Natural killer cell (primary cell): ENCODE measurements around the gene PKN2. TPM values are rescaled to one million over a fixed set of nuclear protein-coding genes. Genes with fewer than 3 reads are reported as not detected.

Experiments
- ATAC-seq, 3 donors: fragments of 150-1000 bp in 2 of 3; fragments of 200-7000 bp in 1 of 3; cut with Tn5 transposase; 1 replicate in 1 of 3; 2 replicates in 2 of 3; pipeline ENCODE4 v1.10.0; 2021; ENCODE audit warnings: mild to moderate bottlenecking in 2 of 3, moderate library complexity in 2 of 3
- DNase-seq, 2 donors: peaks; one replicate each; pipeline versions ENCODE4 v3.0.0 to v3.0.0-alpha.2; 2013 to 2021; ENCODE audit warnings: mixed read lengths in 1 of 2
- H3K27ac ChIP-seq: one replicate; pipeline ENCODE4 v1.5.1; 2013; ENCODE audit warnings: mild to moderate bottlenecking, low read length
- H3K27me3 ChIP-seq: one replicate; pipeline ENCODE4 v1.6.1; 2013; ENCODE audit warnings: low read length; ENCODE audit not compliant: control insufficient read depth, insufficient read depth
- H3K36me3 ChIP-seq: one replicate; pipeline ENCODE4 v1.6.1; 2013; ENCODE audit warnings: low read length; ENCODE audit not compliant: control insufficient read depth, insufficient read depth
- H3K4me1 ChIP-seq: one replicate; pipeline ENCODE4 v1.6.1; 2013; ENCODE audit warnings: low read length; ENCODE audit not compliant: control insufficient read depth, insufficient read depth
- H3K4me3 ChIP-seq: one replicate; pipeline ENCODE4 v1.5.1; 2013; ENCODE audit warnings: low read length
- H3K9me3 ChIP-seq: one replicate; pipeline ENCODE4 v1.6.1; 2013; ENCODE audit warnings: low read length; ENCODE audit not compliant: control insufficient read depth, insufficient read depth
- H3K27ac Mint-ChIP-seq, 2 donors: one replicate each; pipeline ENCODE4 v1.8.0; 2022; ENCODE audit warnings: mild to moderate bottlenecking in 2 of 2, mixed read lengths in 2 of 2, moderate library complexity in 1 of 2
- H3K27me3 Mint-ChIP-seq, 2 donors: one replicate each; pipeline ENCODE4 v1.8.0; 2022; ENCODE audit warnings: low read depth in 2 of 2, mixed read lengths in 2 of 2
- H3K36me3 Mint-ChIP-seq: one replicate; pipeline ENCODE4 v1.8.0; 2022; ENCODE audit warnings: mixed read lengths
- H3K4me1 Mint-ChIP-seq, 2 donors: one replicate each; pipeline ENCODE4 v1.8.0; 2022; ENCODE audit warnings: mixed read lengths in 2 of 2
- H3K4me3 Mint-ChIP-seq: one replicate; pipeline ENCODE4 v1.8.0; 2022; ENCODE audit warnings: mild to moderate bottlenecking, moderate library complexity, mixed read lengths
- H3K9me3 Mint-ChIP-seq, 2 donors: one replicate each; pipeline ENCODE4 v1.8.0; 2022; ENCODE audit warnings: mixed read lengths in 2 of 2
- WGBS: methylation state at CpG from one replicate; pipeline ENCODE4 v1.1.7; 2013; ENCODE audit warnings: missing lambda C conversion rate; ENCODE audit not compliant: insufficient coverage; 5-methylcytosine and 5-hydroxymethylcytosine counted together
- intact Hi-C: fragments of 100-400 bp; cut with micrococcal nuclease; formaldehyde crosslinking; loops from one replicate; pipeline ENCODE4 v1.14.2; 2022
- total RNA-seq, 4 donors: library from RNA; stranded (reverse); fragments of 120-200 nt in 1 of 4; gene quantifications; one replicate each; pipeline versions ENCODE4 v1.2.3 to v1.2.4, GENCODE V29; 2013 to 2022
- TF ChIP-seq, protein P1 (sequence below): fragments of 200-600 bp; IDR thresholded peaks from one replicate; pipeline ENCODE4 v1.8.0; 2022; ENCODE audit warnings: antibody characterized with exemption

PKN2 gene
- total RNA-seq, 3 donors from 2014 or later (not counting 1 experiment from before 2014, with no cell fraction given): 40.8 to 50.1 (median 47.2) TPM

GRCh38 chr1:88650676-88651418 lies 33.2 kb upstream of the PKN2 start:
- peaks cover 16 to 35% of the 10 kb centered on the region in 2 donors for H3K27me3 Mint-ChIP-seq
- ATAC-seq (no peak), DNase-seq (no peak)
- no peaks in the 10 kb centered on the region for H3K4me1 Mint-ChIP-seq
- no peaks in the 10 kb centered on the region for H3K36me3 Mint-ChIP-seq
- WGBS: 95% methylated on average over 6 of the region's 6 CpGs
- H3K36me3 ChIP-seq: no peaks in the 10 kb centered on the region
- intact Hi-C loops: no loop called here
- H3K4me3 Mint-ChIP-seq: no peak overlapping the region
- H3K4me1 ChIP-seq: no peaks in the 10 kb centered on the region
- no peak overlapping the region for H3K27ac ChIP-seq
- TF ChIP-seq, protein P1, sequence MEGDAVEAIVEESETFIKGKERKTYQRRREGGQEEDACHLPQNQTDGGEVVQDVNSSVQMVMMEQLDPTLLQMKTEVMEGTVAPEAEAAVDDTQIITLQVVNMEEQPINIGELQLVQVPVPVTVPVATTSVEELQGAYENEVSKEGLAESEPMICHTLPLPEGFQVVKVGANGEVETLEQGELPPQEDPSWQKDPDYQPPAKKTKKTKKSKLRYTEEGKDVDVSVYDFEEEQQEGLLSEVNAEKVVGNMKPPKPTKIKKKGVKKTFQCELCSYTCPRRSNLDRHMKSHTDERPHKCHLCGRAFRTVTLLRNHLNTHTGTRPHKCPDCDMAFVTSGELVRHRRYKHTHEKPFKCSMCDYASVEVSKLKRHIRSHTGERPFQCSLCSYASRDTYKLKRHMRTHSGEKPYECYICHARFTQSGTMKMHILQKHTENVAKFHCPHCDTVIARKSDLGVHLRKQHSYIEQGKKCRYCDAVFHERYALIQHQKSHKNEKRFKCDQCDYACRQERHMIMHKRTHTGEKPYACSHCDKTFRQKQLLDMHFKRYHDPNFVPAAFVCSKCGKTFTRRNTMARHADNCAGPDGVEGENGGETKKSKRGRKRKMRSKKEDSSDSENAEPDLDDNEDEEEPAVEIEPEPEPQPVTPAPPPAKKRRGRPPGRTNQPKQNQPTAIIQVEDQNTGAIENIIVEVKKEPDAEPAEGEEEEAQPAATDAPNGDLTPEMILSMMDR: no peak
- no peaks in the 10 kb centered on the region for H3K27me3 ChIP-seq
- H3K27ac Mint-ChIP-seq: no peak overlapping the region
- no peaks in the 10 kb centered on the region for H3K9me3 ChIP-seq
- no peaks in the 10 kb centered on the region for H3K9me3 Mint-ChIP-seq
- H3K4me3 ChIP-seq: no peak overlapping the region

DNA sequence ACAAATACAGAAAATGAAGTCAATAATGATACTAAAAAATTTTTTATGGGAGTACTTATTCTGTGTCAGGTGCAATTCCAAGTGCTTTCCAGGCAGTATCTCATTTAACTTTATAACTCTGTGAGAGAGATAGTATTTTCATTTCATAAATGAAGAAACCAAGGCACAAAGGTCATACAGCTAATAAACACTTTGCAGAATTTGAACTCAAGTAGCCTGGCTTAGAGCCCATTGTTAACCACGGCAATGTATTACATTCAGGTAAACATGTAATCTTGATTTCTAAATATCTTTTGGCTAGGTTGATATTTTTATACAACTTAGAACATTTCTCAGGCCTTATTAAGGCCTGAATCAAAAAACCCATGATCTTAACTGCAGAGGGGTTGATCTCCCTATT lies 28.9 kb upstream of the PKN2 start:
- H3K36me3 Mint-ChIP-seq: no peaks in the 10 kb centered on the region
- no peaks in the 10 kb centered on the region for H3K4me1 Mint-ChIP-seq
- no peak overlapping the region for H3K4me3 Mint-ChIP-seq
- H3K27ac ChIP-seq: no peak overlapping the region
- H3K9me3 Mint-ChIP-seq: no peaks in the 10 kb centered on the region
- ATAC-seq: no peak
- no peaks in the 10 kb centered on the region for H3K36me3 ChIP-seq
- no peaks in the 10 kb centered on the region for H3K9me3 ChIP-seq
- WGBS: 60% methylated on average over 1 of the region's 1 CpG
- peaks cover 4 to 8% of the 10 kb centered on the region in 2 donors for H3K27me3 Mint-ChIP-seq
- TF ChIP-seq, protein P1: no peak
- DNase-seq: no peak
- intact Hi-C loops: loop anchor here (1.0 to 5.0 kb wide), 2 partner anchors 29 to 222 kb away; partner anchors contain the start of gene PKN2
- H3K4me3 ChIP-seq: no peak overlapping the region
- no peaks in the 10 kb centered on the region for H3K4me1 ChIP-seq
- no peaks in the 10 kb centered on the region for H3K27me3 ChIP-seq
- H3K27ac Mint-ChIP-seq: no peak overlapping the region

DNA sequence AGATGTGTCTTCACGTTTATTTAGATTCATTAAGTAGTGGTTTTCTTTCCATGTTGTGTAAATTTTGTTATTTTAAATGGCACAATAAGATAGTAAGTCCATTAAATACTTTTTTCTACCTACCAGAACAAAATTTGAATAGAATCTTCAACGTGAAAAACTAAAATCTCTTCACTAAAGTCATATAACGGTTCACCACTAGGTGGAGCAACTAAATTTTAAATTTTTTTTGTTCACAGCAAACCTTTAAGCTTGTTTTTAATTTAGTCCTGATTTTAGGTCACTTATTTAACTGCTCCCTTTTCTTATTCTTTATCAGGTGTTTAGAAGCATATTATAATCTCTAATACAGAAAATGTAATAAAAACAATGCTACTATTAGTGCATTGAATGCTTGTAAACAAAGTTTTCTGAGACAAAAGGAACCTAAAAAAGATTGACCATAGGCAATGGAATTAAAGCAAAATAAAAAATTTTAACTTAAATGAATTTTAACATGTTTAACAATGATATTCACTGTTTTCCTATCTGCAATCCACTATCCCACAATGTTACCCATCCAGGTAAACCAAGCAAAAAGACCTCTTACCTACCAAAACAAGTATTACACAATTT lies 28.3 kb upstream of the PKN2 start:
- no peaks in the 10 kb centered on the region for H3K9me3 Mint-ChIP-seq
- H3K36me3 Mint-ChIP-seq: no peaks in the 10 kb centered on the region
- no peak overlapping the region for H3K27ac Mint-ChIP-seq
- H3K4me3 Mint-ChIP-seq: no peak overlapping the region
- Histone ChIP-seq H3K9me3 (no peaks in the 10 kb centered on the region), H3K4me1 (no peaks in the 10 kb centered on the region), H3K4me3 (no peak overlapping the region), H3K27me3 (no peaks in the 10 kb centered on the region), H3K36me3 (no peaks in the 10 kb centered on the region), H3K27ac (no peak overlapping the region)
- 5% methylated on average over 2 of the region's 3 CpGs for WGBS
- peaks cover 2 to 4% of the 10 kb centered on the region in 2 donors for H3K27me3 Mint-ChIP-seq
- intact Hi-C loops: loop anchor here (1.0 to 5.0 kb wide), 2 partner anchors 29 to 222 kb away; partner anchors contain the start of gene PKN2
- no peaks in the 10 kb centered on the region for H3K4me1 Mint-ChIP-seq
- ATAC-seq: no peak
- DNase-seq: peak in 1 of 2 donors; percentile 68
- TF ChIP-seq, protein P1: peak; percentile 79
